ENCODE measurements around the gene STIM2.
A peak's percentile ranks its signal among the peaks of the same experiment; 100 is the strongest.
"Not testable (repeated sequence)": the region's sequence is repeated elsewhere in the genome, so short reads cannot be mapped to it uniquely, and the experiment has no call there.

The STIM2 gene

GRCh38 chr4:26860157-26860921 is at the start of gene STIM2:
TSS of gene STIM2 (plus strand) at chr4:26860841.
- peak within 1 kb of the TSS; percentile 90 for H3K9ac ChIP-seq (ENCODE audit: low read length)
- no peaks in the 10 kb centered on the region for H3K27me3 ChIP-seq (ENCODE audit: control insufficient read depth, insufficient read depth, low read length)
- peak within 1 kb of the TSS; percentile 97 for H3K4me3 ChIP-seq (ENCODE audit: low read length)
- no peaks in the 10 kb centered on the region for H3K36me3 ChIP-seq (ENCODE audit: control insufficient read depth, insufficient read depth, low read length)
- peaks cover 13% of the 10 kb centered on the region for H3K4me1 ChIP-seq (ENCODE audit: control insufficient read depth, insufficient read depth, low read length)
- peak within 1 kb of the TSS; percentile 83 for H3K27ac ChIP-seq (ENCODE audit: low read depth, low read length)

GRCh38 chr4:26811571-26811970 is 49.1 kb upstream of the STIM2 start:
- H3K36me3 ChIP-seq (ENCODE audit: control insufficient read depth, insufficient read depth, low read length), result not testable (repeated sequence)

GRCh38 chr4:26812049-26812714 is 48.5 kb upstream of the STIM2 start:
- Histone ChIP-seq H3K27me3 (ENCODE audit: control insufficient read depth, insufficient read depth, low read length) (no peaks in the 10 kb centered on the region), H3K9ac (ENCODE audit: low read length) (no peak overlapping the region), H3K4me1 (ENCODE audit: control insufficient read depth, insufficient read depth, low read length) (no peaks in the 10 kb centered on the region), H3K27ac (ENCODE audit: low read depth, low read length) (no peak overlapping the region), H3K36me3 (ENCODE audit: control insufficient read depth, insufficient read depth, low read length) (no peaks in the 10 kb centered on the region), H3K4me3 (ENCODE audit: low read length) (no peak overlapping the region)

More at GRCh38 chr4:26811571-26811970, 49.1 kb upstream of the STIM2 start:
- H3K4me3 ChIP-seq (ENCODE audit: low read length); H3K27me3 ChIP-seq (ENCODE audit: control insufficient read depth, insufficient read depth, low read length); H3K27ac ChIP-seq (ENCODE audit: low read depth, low read length); H3K4me1 ChIP-seq (ENCODE audit: control insufficient read depth, insufficient read depth, low read length); H3K9ac ChIP-seq (ENCODE audit: low read length): not testable (repeated sequence)

DNA sequence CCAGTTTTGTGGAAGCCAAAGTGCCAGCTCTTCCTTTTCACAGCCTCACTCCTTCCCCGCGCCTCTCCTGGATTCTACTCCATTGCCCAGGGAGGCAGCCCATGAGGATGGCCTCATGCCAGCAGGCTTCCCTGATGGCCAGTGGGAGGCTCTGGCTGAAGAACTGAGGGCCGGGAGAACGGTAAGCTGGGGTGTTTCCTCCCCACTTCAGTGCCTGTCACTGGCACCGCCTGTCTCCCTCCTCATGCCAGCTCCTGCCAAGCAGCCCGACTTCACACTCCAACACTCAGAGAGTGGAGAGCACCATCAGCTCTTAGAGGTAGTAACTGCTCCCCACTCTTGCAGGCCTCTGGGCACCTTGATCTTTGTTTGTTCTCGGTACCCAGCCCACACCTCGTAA is 46.9 kb upstream of the STIM2 start:
- no peaks in the 10 kb centered on the region for H3K4me1 ChIP-seq (ENCODE audit: control insufficient read depth, insufficient read depth, low read length)
- H3K9ac ChIP-seq (ENCODE audit: low read length), result no peak overlapping the region
- H3K4me3 ChIP-seq (ENCODE audit: low read length), result no peak overlapping the region
- no peak overlapping the region for H3K27ac ChIP-seq (ENCODE audit: low read depth, low read length)
- H3K36me3 ChIP-seq (ENCODE audit: control insufficient read depth, insufficient read depth, low read length), result no peaks in the 10 kb centered on the region
- H3K27me3 ChIP-seq (ENCODE audit: control insufficient read depth, insufficient read depth, low read length), result no peaks in the 10 kb centered on the region

GRCh38 chr4:26815199-26815598 is 45.4 kb upstream of the STIM2 start:
- no peaks in the 10 kb centered on the region for H3K27me3 ChIP-seq (ENCODE audit: control insufficient read depth, insufficient read depth, low read length)
- H3K4me1 ChIP-seq (ENCODE audit: control insufficient read depth, insufficient read depth, low read length), result no peaks in the 10 kb centered on the region
- no peak overlapping the region for H3K27ac ChIP-seq (ENCODE audit: low read depth, low read length)
- H3K36me3 ChIP-seq (ENCODE audit: control insufficient read depth, insufficient read depth, low read length), result no peaks in the 10 kb centered on the region
- no peak overlapping the region for H3K4me3 ChIP-seq (ENCODE audit: low read length)
- H3K9ac ChIP-seq (ENCODE audit: low read length), result no peak overlapping the region

GRCh38 chr4:26815706-26816105 is 44.9 kb upstream of the STIM2 start:
- no peak overlapping the region for H3K9ac ChIP-seq (ENCODE audit: low read length)
- H3K4me1 ChIP-seq (ENCODE audit: control insufficient read depth, insufficient read depth, low read length), result no peaks in the 10 kb centered on the region
- H3K27ac ChIP-seq (ENCODE audit: low read depth, low read length), result no peak overlapping the region
- no peaks in the 10 kb centered on the region for H3K36me3 ChIP-seq (ENCODE audit: control insufficient read depth, insufficient read depth, low read length)
- no peak overlapping the region for H3K4me3 ChIP-seq (ENCODE audit: low read length)
- H3K27me3 ChIP-seq (ENCODE audit: control insufficient read depth, insufficient read depth, low read length), result no peaks in the 10 kb centered on the region

GRCh38 chr4:26819026-26819425 is 41.6 kb upstream of the STIM2 start:
- Histone ChIP-seq H3K4me1 (ENCODE audit: control insufficient read depth, insufficient read depth, low read length) (no peaks in the 10 kb centered on the region), H3K27ac (ENCODE audit: low read depth, low read length) (no peak overlapping the region), H3K4me3 (ENCODE audit: low read length) (no peak overlapping the region), H3K9ac (ENCODE audit: low read length) (no peak overlapping the region), H3K36me3 (ENCODE audit: control insufficient read depth, insufficient read depth, low read length) (no peaks in the 10 kb centered on the region), H3K27me3 (ENCODE audit: control insufficient read depth, insufficient read depth, low read length) (no peaks in the 10 kb centered on the region)

GRCh38 chr4:26819478-26820095 is 41.1 kb upstream of the STIM2 start:
- H3K27me3 ChIP-seq (ENCODE audit: control insufficient read depth, insufficient read depth, low read length), result no peaks in the 10 kb centered on the region
- no peak overlapping the region for H3K27ac ChIP-seq (ENCODE audit: low read depth, low read length)
- no peak overlapping the region for H3K4me3 ChIP-seq (ENCODE audit: low read length)
- no peaks in the 10 kb centered on the region for H3K36me3 ChIP-seq (ENCODE audit: control insufficient read depth, insufficient read depth, low read length)
- no peaks in the 10 kb centered on the region for H3K4me1 ChIP-seq (ENCODE audit: control insufficient read depth, insufficient read depth, low read length)
- H3K9ac ChIP-seq (ENCODE audit: low read length), result no peak overlapping the region

DNA sequence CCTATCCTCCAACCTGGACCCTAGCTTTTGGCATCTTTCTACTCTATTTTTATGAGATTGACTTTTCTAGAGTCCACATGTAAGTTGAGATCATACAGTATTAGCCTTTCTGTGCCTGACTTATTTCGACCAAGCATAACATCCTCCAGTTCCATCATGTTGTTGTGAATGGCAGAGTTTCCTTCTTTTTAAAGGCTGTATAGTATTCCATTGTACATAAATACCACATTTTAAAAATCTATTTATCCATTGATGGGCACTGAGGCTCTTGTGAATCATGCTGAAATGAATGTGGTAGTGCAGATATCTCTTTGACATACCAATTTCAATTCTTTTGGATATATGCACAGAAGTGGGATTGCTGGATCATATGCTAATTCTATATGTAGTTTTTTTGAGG is 40.3 kb upstream of the STIM2 start:
- no peak overlapping the region for H3K4me3 ChIP-seq (ENCODE audit: low read length)
- H3K9ac ChIP-seq (ENCODE audit: low read length), result no peak overlapping the region
- H3K36me3 ChIP-seq (ENCODE audit: control insufficient read depth, insufficient read depth, low read length), result no peaks in the 10 kb centered on the region

GRCh38 chr4:26821031-26821430 is 39.6 kb upstream of the STIM2 start:
- no peaks in the 10 kb centered on the region for H3K4me1 ChIP-seq (ENCODE audit: control insufficient read depth, insufficient read depth, low read length)
- H3K27ac ChIP-seq (ENCODE audit: low read depth, low read length), result no peak overlapping the region
- no peaks in the 10 kb centered on the region for H3K27me3 ChIP-seq (ENCODE audit: control insufficient read depth, insufficient read depth, low read length)
- H3K9ac ChIP-seq (ENCODE audit: low read length), result no peak overlapping the region
- no peaks in the 10 kb centered on the region for H3K36me3 ChIP-seq (ENCODE audit: control insufficient read depth, insufficient read depth, low read length)
- no peak overlapping the region for H3K4me3 ChIP-seq (ENCODE audit: low read length)

More for the DNA sequence above, 40.3 kb upstream of the STIM2 start:
- H3K27ac ChIP-seq (ENCODE audit: low read depth, low read length), result no peak overlapping the region
- no peaks in the 10 kb centered on the region for H3K4me1 ChIP-seq (ENCODE audit: control insufficient read depth, insufficient read depth, low read length)
- no peaks in the 10 kb centered on the region for H3K27me3 ChIP-seq (ENCODE audit: control insufficient read depth, insufficient read depth, low read length)

DNA sequence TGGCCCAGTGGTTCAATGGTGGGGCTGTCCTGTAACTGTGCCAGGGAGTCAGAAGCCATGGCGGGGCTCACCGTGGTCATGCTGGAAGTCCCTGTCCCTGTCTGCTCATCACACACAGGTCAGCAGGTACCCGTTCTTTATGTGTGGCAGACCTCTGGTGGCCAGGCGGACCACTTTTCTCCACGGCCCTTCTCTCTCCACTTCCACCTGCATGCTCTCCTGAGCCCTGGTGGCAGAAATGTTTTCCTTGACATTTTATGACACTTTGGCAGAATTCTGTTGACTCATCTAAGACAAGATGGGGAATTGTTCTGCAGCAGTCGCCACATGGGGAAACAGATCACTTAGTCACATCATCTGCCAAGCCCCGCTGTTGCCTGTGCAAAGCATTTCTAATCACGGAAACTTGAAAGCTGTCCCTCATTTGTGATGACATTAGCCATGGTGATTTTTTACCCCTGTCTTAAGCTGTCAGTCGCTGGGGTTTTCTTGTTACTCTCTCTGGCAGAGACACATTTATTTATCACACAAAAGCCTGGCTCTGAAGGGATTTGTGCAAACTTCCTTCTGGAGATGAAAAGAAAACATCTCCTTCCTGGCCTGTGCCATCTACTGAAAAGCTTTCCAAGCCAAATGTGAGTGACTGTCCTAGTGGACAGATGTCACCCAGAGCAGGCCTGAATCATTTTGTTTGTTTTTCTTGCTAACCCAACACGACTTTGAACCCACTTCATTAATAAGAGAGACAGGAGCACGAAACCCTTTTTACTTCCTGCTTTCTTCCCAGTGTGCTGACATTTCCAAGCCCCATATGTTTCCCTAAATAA is 38.8 kb upstream of the STIM2 start:
- no peak overlapping the region for H3K4me3 ChIP-seq (ENCODE audit: low read length)
- H3K27ac ChIP-seq (ENCODE audit: low read depth, low read length), result no peak overlapping the region
- no peaks in the 10 kb centered on the region for H3K4me1 ChIP-seq (ENCODE audit: control insufficient read depth, insufficient read depth, low read length)
- no peaks in the 10 kb centered on the region for H3K27me3 ChIP-seq (ENCODE audit: control insufficient read depth, insufficient read depth, low read length)
- H3K36me3 ChIP-seq (ENCODE audit: control insufficient read depth, insufficient read depth, low read length), result no peaks in the 10 kb centered on the region
- H3K9ac ChIP-seq (ENCODE audit: low read length), result no peak overlapping the region

DNA sequence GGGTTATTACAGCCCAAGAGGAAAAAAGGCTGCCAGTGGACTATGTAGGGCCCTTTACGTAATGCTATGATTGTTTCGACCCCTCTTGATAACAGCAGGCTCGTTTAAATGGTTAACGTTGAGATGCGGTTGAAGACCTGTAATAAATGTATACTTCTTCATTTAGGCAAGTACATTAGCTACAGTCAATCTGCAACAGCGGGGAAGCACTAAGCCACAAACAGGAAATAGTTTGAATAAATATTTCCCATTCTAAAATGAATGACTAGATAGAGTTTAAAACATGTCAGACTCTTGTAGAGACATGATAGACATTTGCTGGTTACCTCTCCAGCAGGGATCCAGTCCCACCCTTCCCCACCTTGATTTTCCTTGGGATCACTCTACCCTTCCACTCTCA is 38.1 kb upstream of the STIM2 start:
- Histone ChIP-seq H3K27me3 (ENCODE audit: control insufficient read depth, insufficient read depth, low read length) (no peaks in the 10 kb centered on the region), H3K4me3 (ENCODE audit: low read length) (no peak overlapping the region), H3K9ac (ENCODE audit: low read length) (no peak overlapping the region), H3K4me1 (ENCODE audit: control insufficient read depth, insufficient read depth, low read length) (no peaks in the 10 kb centered on the region), H3K27ac (ENCODE audit: low read depth, low read length) (no peak overlapping the region), H3K36me3 (ENCODE audit: control insufficient read depth, insufficient read depth, low read length) (no peaks in the 10 kb centered on the region)

All from rectal smooth muscle tissue (tissue), 1 donor.